Left colon (tissue), 2 donors: Measurements from ENCODE around the gene GLRX2. TPM values are rescaled to one million over a fixed set of nuclear protein-coding genes. Genes with fewer than 3 reads are reported as not detected.

Experiments used
- microRNA-seq, 2 donors: library from miRNA; unstranded; fragments of <30 nt; microRNA quantifications; one replicate each; pipeline versions ENCODE4 v1.1.0 to v1.2.0, GENCODE V29; 2020
- total RNA-seq, 2 donors: library from RNA; stranded (reverse); fragmentation: NEBNext Ultra II Directional; extraction: Animal tissue kit (Norgen Biotek cat#: 25700); gene quantifications; one replicate each; pipeline ENCODE4 v1.2.1, GENCODE V29; 2021
- donor health status: DM: no; HTN: no; CAD: no.
- donor health status: DM: yes; HTN: yes; CAD: no.

Gene GLRX2
- total RNA-seq, 2 donors from 2014 or later: 19.5 to 25.3 TPM

Small RNA genes within 50 kb of the gene (microRNA-seq; reads per million reads assigned to microRNA genes)
- 0 reads per million in 2 donors for gene MIR1278

Other genes with a start within 250 kb of the GLRX2 start
- 10 to 100 TPM; 27.5 to 28.2 TPM for gene UCHL5, start 46.1 kb downstream of the GLRX2 start, total RNA-seq
- 10 to 100 TPM; 36.4 to 47.2 TPM for gene RO60, start 45.8 kb downstream of the GLRX2 start, total RNA-seq
- 10 to 100 TPM; 44.8 to 46.2 TPM for gene CDC73, start 16.6 kb upstream of the GLRX2 start, total RNA-seq
- gene B3GALT2, start 81.2 kb upstream of the GLRX2 start, total RNA-seq: under 1 TPM; 0.46 to 0.50 TPM